GM12878 (cell line): ENCODE measurements around the gene MYL12B. TPM values are rescaled to one million over a fixed set of nuclear protein-coding genes. Genes with fewer than 3 reads are reported as not detected.

Source experiments
- ATF7 ChIP-seq: fragments of 450-650 bp; IDR thresholded peaks from 2 replicates; pipeline ENCODE4 v1.6.1; 2016; ENCODE audit warnings: low read depth, mild to moderate bottlenecking
- MEF2A ChIP-seq: IDR thresholded peaks from 2 replicates; pipeline ENCODE4 v1.6.1; 2011; ENCODE audit warnings: low read depth, mild to moderate bottlenecking, low read length, moderate library complexity; ENCODE audit not compliant: insufficient read depth
- MTA2 ChIP-seq: fragments of 450-650 bp; IDR thresholded peaks from 2 replicates; pipeline ENCODE4 v1.6.1; 2016; ENCODE audit warnings: low read depth, mild to moderate bottlenecking, moderate library complexity
- NFIC ChIP-seq: IDR thresholded peaks from 2 replicates; pipeline ENCODE4 v1.6.1; 2012; ENCODE audit warnings: low read depth, mild to moderate bottlenecking, inconsistent platforms, low read length, moderate library complexity
- NFYB ChIP-seq: IDR thresholded peaks from 2 replicates; pipeline ENCODE4 v1.6.1; 2011; ENCODE audit warnings: low read depth, mild to moderate bottlenecking, low read length, improper control_type of control experiment, moderate library complexity; ENCODE audit not compliant: insufficient read depth
- POLR2AphosphoS5 ChIP-seq: IDR thresholded peaks from 2 replicates; pipeline ENCODE4 v1.6.1; 2011; ENCODE audit warnings: mild to moderate bottlenecking, low read length, inconsistent platforms
- RUNX3 ChIP-seq: IDR thresholded peaks from 2 replicates; pipeline ENCODE4 v1.6.1; 2012; ENCODE audit warnings: low read length, inconsistent platforms
- TAF1 ChIP-seq: IDR thresholded peaks from 2 replicates; pipeline ENCODE4 v1.6.1; 2011; ENCODE audit warnings: mild to moderate bottlenecking, low read depth, low read length, borderline replicate concordance
- ZBTB40 ChIP-seq: fragments of 450-650 bp; IDR thresholded peaks from 2 replicates; pipeline ENCODE4 v1.6.1; 2016; ENCODE audit warnings: mild to moderate bottlenecking, moderate library complexity, borderline replicate concordance
- ZNF384 ChIP-seq: IDR thresholded peaks from 2 replicates; pipeline ENCODE4 v1.6.1; 2012; ENCODE audit warnings: low read depth, mild to moderate bottlenecking, low read length, improper control_type of control experiment, borderline replicate concordance
- polyA plus RNA-seq, 11 experiments: library from polyadenylated mRNA; depleted of rRNA in 4 of 11; unstranded in 6 of 11; stranded (reverse) in 5 of 11; fragments of >200 nt; fragmentation: Nextera tagmentation in 4 of 11; fragmentation: Illumina TruSeq in 1 of 11; extraction: Ambion mirVana in 4 of 11; extraction: Trizol in 1 of 11; gene quantifications; 1 replicate in 1 of 11; 2 replicates in 10 of 11; pipeline versions ENCODE4 v1.2.1 to v1.2.3, GENCODE V29; 2011 to 2016; ENCODE audit warnings: inconsistent platforms in 2 of 11, missing spikeins in 2 of 11, low read depth in 1 of 11
- total RNA-seq, 4 experiments: library from RNA; depleted of rRNA in 3 of 4; stranded (reverse); fragments of >200 nt in 3 of 4; fragmentation: Illumina TruSeq in 1 of 4; extraction: Trizol in 1 of 4; gene quantifications; 2 replicates each; pipeline versions ENCODE4 v1.2.1 to v1.2.3, GENCODE V29; 2013 to 2021
- TF ChIP-seq, protein P1 (sequence below): fragments of 450-650 bp; IDR thresholded peaks from 2 replicates; pipeline ENCODE4 v1.6.1; 2017; ENCODE audit warnings: low read depth, mild to moderate bottlenecking, moderate library complexity
- TF ChIP-seq, protein P2 (sequence below): IDR thresholded peaks from 2 replicates; pipeline ENCODE4 v1.6.1; 2012; ENCODE audit warnings: improper control_type of control experiment, low read depth, low read length; ENCODE audit not compliant: insufficient replicate concordance

Gene MYL12B
- total and polyA plus RNA-seq, 10 of the 15 experiments (the other 5 are each of a cell fraction or from before 2014, with no cell fraction given): 179 to 739 (median 400) TPM

GRCh38 chr18:3248658-3249359 lies 13.1 kb upstream of the MYL12B start (continued):
- TF ChIP-seq, protein P1, sequence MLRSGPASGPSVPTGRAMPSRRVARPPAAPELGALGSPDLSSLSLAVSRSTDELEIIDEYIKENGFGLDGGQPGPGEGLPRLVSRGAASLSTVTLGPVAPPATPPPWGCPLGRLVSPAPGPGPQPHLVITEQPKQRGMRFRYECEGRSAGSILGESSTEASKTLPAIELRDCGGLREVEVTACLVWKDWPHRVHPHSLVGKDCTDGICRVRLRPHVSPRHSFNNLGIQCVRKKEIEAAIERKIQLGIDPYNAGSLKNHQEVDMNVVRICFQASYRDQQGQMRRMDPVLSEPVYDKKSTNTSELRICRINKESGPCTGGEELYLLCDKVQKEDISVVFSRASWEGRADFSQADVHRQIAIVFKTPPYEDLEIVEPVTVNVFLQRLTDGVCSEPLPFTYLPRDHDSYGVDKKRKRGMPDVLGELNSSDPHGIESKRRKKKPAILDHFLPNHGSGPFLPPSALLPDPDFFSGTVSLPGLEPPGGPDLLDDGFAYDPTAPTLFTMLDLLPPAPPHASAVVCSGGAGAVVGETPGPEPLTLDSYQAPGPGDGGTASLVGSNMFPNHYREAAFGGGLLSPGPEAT: no peak
- 0 out of 2 replicates have a peak, but pooled peaks have one; percentile 23 for TF ChIP-seq POLR2AphosphoS5
- TF ChIP-seq, protein P2, sequence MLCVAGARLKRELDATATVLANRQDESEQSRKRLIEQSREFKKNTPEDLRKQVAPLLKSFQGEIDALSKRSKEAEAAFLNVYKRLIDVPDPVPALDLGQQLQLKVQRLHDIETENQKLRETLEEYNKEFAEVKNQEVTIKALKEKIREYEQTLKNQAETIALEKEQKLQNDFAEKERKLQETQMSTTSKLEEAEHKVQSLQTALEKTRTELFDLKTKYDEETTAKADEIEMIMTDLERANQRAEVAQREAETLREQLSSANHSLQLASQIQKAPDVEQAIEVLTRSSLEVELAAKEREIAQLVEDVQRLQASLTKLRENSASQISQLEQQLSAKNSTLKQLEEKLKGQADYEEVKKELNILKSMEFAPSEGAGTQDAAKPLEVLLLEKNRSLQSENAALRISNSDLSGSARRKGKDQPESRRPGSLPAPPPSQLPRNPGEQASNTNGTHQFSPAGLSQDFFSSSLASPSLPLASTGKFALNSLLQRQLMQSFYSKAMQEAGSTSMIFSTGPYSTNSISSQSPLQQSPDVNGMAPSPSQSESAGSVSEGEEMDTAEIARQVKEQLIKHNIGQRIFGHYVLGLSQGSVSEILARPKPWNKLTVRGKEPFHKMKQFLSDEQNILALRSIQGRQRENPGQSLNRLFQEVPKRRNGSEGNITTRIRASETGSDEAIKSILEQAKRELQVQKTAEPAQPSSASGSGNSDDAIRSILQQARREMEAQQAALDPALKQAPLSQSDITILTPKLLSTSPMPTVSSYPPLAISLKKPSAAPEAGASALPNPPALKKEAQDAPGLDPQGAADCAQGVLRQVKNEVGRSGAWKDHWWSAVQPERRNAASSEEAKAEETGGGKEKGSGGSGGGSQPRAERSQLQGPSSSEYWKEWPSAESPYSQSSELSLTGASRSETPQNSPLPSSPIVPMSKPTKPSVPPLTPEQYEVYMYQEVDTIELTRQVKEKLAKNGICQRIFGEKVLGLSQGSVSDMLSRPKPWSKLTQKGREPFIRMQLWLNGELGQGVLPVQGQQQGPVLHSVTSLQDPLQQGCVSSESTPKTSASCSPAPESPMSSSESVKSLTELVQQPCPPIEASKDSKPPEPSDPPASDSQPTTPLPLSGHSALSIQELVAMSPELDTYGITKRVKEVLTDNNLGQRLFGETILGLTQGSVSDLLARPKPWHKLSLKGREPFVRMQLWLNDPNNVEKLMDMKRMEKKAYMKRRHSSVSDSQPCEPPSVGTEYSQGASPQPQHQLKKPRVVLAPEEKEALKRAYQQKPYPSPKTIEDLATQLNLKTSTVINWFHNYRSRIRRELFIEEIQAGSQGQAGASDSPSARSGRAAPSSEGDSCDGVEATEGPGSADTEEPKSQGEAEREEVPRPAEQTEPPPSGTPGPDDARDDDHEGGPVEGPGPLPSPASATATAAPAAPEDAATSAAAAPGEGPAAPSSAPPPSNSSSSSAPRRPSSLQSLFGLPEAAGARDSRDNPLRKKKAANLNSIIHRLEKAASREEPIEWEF: peak; percentile 14
- TF ChIP-seq TAF1: no peak
- TF ChIP-seq ZNF384: no peak
- TF ChIP-seq ATF7: 0 out of 2 replicates have a peak, but pooled peaks have one; percentile 27
- TF ChIP-seq MEF2A: 0 out of 2 replicates have a peak, but pooled peaks have one; percentile 25
- no peak for TF ChIP-seq NFYB
- TF ChIP-seq RUNX3: peak; percentile 74
- peak; percentile 60; the same call in 1 of the 2 replicates for TF ChIP-seq NFIC
- TF ChIP-seq MTA2: no peak
- TF ChIP-seq ZBTB40: peak; percentile 47; the same call in 1 of the 2 replicates
